GM21737 (cell line): Measurements from ENCODE around the gene UNC5A.

Experiments used
- ATAC-seq: cut with Tn5 transposase; IDR thresholded peaks from one replicate; pipeline ENCODE4 v1.9.1; 2021; ENCODE audit warnings: mild to moderate bottlenecking, moderate library complexity; ENCODE audit not compliant: unreplicated experiment

Gene UNC5A

GRCh38 chr5:176819476-176819875 is 9.1 kb downstream of the UNC5A start:
- ATAC-seq = no peak

DNA sequence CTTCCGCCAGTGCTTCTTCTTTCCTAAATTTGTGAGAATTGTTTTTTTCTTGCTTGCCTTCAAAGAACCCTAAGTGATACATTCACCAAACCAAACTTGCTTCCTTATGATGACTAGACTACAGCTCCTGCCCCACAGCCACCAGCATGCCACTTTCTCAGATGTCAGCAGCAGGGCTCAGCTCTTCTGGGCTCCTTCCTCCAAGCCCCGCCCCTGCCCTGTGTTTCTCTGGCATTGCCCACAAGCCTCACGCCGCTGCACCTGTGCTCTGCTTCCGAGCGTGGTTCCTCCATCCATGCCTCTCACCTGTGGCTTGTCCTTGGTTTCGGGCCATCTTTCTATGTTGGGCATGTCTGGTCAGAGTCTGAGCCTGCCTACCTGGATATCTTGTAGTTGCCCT is 10.6 kb downstream of the UNC5A start:
- ATAC-seq = no peak

- no peak for ATAC-seq
These were observed 11.1 kb downstream of the UNC5A start for GRCh38 chr5:176821441-176821840.

GRCh38 chr5:176822041-176822792 is 11.9 kb downstream of the UNC5A start:
- ATAC-seq = no peak

DNA sequence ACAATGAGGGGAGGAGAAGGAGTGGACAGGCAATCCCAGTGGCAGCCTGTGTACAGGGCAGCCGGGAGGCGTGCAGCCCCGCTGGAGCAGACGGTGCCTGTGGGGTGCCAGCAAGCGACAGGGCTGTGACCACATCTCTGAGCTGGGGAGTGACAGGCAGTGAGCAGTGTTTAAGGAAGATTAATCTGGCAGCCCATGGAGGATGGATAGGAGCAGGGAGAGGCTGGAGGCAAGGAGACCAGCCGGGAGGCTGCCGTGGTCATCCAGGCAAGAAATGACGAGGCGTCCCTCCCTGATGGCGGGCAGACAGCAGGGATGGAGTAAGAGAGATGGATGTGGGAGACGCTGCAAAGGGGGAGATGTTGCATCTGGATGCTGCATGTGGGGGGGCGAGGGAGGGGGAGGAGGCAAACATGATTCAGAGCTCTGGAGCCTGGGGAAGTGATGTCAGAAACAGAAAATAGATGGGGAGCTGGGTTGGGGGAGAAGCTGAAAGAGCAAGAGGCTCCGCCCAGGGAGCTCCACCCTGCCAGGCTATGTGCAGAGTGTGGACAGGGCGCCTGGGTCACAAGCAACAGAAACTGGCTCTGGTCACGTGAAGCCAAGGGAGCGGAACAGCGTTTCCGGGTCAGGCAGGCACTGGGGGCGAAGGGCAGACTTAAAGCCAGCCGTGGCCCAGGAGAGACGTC is 12.6 kb downstream of the UNC5A start:
- ATAC-seq = no peak

GRCh38 chr5:176823869-176824412 is 13.6 kb downstream of the UNC5A start:
- no peak for ATAC-seq

DNA sequence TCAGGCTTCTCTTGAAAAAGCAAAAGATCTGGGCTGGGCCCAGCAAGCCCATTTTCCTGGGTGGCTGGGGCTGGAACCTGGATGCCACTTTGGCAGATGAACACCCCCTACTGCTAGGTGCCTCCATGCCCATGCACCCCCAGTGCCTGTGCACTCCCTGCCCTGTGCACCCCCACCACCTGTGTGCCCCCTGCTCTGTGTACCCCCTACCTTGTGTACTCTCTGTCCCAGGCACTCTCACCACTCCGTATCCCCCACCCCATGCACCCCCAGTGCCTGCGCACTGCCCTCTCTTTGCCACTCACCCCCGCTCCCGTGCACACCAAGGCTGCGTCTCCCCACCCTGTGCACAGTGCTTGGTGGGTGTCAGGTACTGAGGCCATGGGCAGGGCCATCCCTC is 14.2 kb downstream of the UNC5A start:
- no peak for ATAC-seq

- no peak for ATAC-seq
These were observed 14.9 kb downstream of the UNC5A start for GRCh38 chr5:176825234-176825633.

DNA sequence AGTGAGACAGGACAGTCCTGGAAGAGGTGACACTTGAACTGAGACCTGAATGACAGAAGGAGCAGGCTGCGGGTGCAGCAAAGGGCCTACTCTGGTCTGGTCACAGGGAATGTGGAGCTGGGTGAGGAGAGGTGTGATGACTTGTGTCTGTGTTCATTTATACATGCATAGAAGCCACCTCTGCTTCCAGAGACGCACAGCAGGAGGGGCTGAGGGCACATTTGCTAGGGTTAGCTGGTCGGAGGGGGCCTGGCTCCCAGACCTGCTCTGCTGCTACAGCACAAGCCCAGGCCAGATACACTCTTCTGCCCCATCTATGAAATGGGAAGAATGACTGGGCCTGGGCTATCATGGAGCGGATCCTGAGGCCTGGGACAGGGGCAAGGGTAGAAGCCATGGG is 15.6 kb downstream of the UNC5A start:
- ATAC-seq = no peak

GRCh38 chr5:176827736-176828414 is 17.5 kb downstream of the UNC5A start:
- no peak for ATAC-seq

- ATAC-seq = no peak
These were observed 19.0 kb downstream of the UNC5A start for GRCh38 chr5:176829320-176829719.

DNA sequence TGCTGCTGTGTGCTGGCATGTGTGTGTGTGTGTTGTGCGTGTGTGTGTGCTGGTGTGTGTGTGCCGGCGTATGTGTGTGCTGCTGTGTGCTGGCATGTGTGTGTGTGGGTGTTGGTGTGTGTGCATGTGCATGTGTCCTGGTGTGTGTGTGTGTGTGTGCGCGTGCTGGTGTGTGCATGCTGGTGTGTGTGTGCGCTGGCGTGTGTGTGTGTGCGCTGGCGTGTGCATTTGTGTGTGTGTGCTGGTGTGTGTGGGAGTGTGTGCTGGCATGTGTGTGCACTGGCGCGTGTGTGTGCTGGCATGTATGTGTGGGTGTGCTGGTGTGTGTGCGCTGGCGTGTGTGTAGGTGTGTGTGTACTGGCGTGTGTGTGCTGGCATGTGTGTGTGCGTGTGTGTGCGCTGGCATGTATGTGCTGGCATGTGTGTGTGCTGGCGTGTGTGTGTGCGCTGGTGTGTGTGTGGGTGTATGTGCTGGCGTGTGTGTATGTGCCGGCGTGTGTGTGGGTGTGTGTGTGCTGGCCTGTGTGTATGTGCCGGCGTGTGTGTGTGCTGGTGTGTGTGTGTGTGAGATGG is 20.1 kb downstream of the UNC5A start:
- ATAC-seq = no peak

- ATAC-seq = no peak
These were observed 20.6 kb downstream of the UNC5A start for GRCh38 chr5:176830995-176831423.

DNA sequence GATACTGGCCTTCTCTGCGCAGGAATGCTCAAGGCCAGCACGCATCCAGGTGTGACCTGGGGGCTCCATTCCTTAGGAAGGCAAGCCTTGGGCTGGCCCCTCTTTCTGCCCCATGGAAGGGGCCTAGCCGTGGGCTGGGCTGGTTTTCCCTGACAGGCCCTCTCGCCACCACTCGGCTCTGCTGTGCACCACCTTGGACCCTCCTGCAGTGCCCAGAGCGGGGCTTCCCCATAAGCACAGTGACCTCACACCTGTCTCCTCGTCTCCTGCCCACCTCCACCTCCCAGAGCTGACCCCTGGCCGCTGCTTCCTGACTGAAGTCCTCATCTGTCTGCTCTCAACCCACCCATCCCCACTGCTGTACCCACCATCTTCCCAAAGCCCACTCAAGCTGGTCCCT is 21.1 kb downstream of the UNC5A start:
- ATAC-seq = no peak

DNA sequence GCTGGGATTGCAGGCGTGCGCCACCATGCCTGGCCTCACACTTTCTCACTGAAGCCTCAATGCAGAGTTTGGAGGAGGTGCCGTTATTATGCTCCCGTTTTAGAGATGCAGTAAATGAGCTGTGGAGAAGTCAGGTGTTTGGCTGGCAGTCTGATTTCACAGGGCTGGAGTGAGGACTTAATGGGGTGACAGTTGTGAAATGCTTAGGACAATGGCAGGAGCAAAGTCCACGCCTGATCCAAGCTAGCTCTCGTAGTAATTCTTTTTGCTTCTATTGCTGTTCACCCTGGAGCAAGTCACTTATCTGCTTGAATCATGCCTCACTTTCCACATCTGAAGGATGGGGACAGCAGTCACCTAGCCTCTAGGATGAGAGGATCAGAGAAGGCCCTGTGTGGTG is 21.8 kb downstream of the UNC5A start:
- no peak for ATAC-seq

DNA sequence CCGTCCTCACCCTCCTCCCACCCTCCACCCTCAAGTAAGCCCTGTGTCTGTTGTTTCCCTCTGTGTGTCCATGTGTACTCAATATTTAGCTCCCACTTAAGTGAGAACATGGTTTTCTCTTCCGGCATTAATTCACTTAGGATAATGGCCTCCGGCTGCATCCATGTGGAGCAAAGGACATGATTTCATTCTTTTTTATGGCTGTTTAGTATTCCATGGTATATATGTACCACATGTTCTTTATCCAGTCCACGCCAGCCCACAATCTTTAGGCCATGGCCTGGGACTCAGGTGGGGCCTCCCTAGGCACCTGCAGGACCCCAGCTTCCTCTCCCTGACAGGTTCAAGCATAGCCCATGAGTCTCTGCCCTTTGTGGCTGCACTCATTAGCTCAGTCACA is 22.9 kb downstream of the UNC5A start:
- ATAC-seq = no peak

- no peak for ATAC-seq
These were observed 25.6 kb downstream of the UNC5A start for GRCh38 chr5:176835918-176836317.

- ATAC-seq = no peak
These were observed 26.7 kb downstream of the UNC5A start for GRCh38 chr5:176836811-176837706.

GRCh38 chr5:176837707-176838115 is 27.4 kb downstream of the UNC5A start:
- ATAC-seq = no peak

DNA sequence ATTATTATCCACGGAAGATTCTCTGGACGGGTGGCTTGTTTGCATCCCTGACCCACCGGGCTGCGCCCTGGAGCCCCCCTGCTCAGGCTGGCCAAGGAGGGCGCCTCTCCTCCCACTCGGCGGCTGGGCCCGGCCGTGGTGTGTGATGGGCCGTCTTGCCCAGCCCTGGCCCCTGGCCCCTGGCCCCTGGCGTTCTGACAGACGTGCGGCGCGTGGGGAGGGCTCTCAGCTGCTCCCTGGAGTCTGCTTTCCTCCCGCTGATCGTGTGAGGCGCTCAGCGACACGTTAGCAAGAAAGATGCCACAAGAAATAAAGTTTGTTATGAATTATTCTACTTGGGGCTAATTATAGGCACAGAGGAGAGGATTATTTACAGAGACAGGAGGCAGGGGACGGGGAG is 33.3 kb downstream of the UNC5A start:
- ATAC-seq = no peak
